HG03460 (cell line): ENCODE measurements around the gene IVL.

ENCODE experiments used
- ATAC-seq: cut with Tn5 transposase; IDR thresholded peaks from one replicate; pipeline ENCODE4 v1.9.1; 2021; ENCODE audit not compliant: unreplicated experiment

IVL gene

GRCh38 chr1:152907686-152908601, at the start of gene IVL:
Gene IVL (plus strand): TSS chr1:152908546. CDS start chr1:152909798, 1,252 bp downstream.
- no peak for ATAC-seq

- ATAC-seq = no peak
Observed at GRCh38 chr1:152859696-152860095, 48.6 kb upstream of the IVL start, which contains the start of gene LCE7A. Gene LCE7A (plus strand): TSS chr1:152859996. CDS start chr1:152860698, 702 bp downstream.

GRCh38 chr1:152860129-152860528, 48.2 kb upstream of the IVL start:
- ATAC-seq = no peak

GRCh38 chr1:152861374-152861773, 47.0 kb upstream of the IVL start:
- no peak for ATAC-seq

GRCh38 chr1:152864443-152864842, 43.9 kb upstream of the IVL start:
- ATAC-seq = no peak

- ATAC-seq = no peak
Observed at GRCh38 chr1:152866321-152866720, 42.0 kb upstream of the IVL start.

- no peak for ATAC-seq
Observed at GRCh38 chr1:152869808-152870419, 38.4 kb upstream of the IVL start.

GRCh38 chr1:152870831-152871730, 37.3 kb upstream of the IVL start:
- ATAC-seq = no peak

GRCh38 chr1:152871731-152872126, 36.6 kb upstream of the IVL start:
- no peak for ATAC-seq

GRCh38 chr1:152873495-152873894, 34.9 kb upstream of the IVL start:
- ATAC-seq = no peak

- ATAC-seq = no peak
Observed at GRCh38 chr1:152876827-152877226, 31.5 kb upstream of the IVL start.

- ATAC-seq = no peak
Observed at GRCh38 chr1:152878042-152878441, 30.3 kb upstream of the IVL start, which contains the start of gene SMCP. Gene SMCP (plus strand): TSS chr1:152878322. CDS start chr1:152884423, 6,101 bp downstream.

GRCh38 chr1:152879559-152880198, 28.7 kb upstream of the IVL start:
- no peak for ATAC-seq

- no peak for ATAC-seq
Observed at GRCh38 chr1:152880316-152880715, 28.0 kb upstream of the IVL start.

GRCh38 chr1:152880907-152881306, 27.4 kb upstream of the IVL start:
- no peak for ATAC-seq

GRCh38 chr1:152884085-152884484, 24.3 kb upstream of the IVL start:
- no peak for ATAC-seq

- no peak for ATAC-seq
Observed at GRCh38 chr1:152884506-152884905, 23.8 kb upstream of the IVL start.

GRCh38 chr1:152884966-152885624, 23.3 kb upstream of the IVL start:
- ATAC-seq = no peak

GRCh38 chr1:152886085-152886484, 22.3 kb upstream of the IVL start:
- no peak for ATAC-seq

GRCh38 chr1:152886758-152887409, 21.5 kb upstream of the IVL start:
- no peak for ATAC-seq
